WTC11 (cell line): ENCODE data around the gene UBE2J1. TPM values are rescaled to one million over a fixed set of nuclear protein-coding genes. Genes with fewer than 3 reads are reported as not detected.
A peak's percentile ranks its signal among the peaks of the same experiment; 100 is the strongest.

Experiments
- ATF3 ChIP-seq: sonication (generic); formaldehyde crosslinking; conservative IDR thresholded peaks from 2 replicates; pipeline ENCODE4 v1.8.1; 2022; ENCODE audit warnings: mild to moderate bottlenecking, missing genetic modification reagents
- E2F4 ChIP-seq: sonication (generic); formaldehyde crosslinking; IDR thresholded peaks from 2 replicates; pipeline ENCODE4 v1.8.1; 2022; ENCODE audit warnings: low read depth, mild to moderate bottlenecking, moderate library complexity, missing genetic modification reagents, borderline replicate concordance
- E2F5 ChIP-seq: sonication (generic); formaldehyde crosslinking; IDR thresholded peaks from 2 replicates; pipeline ENCODE4 v1.8.1; 2022; ENCODE audit warnings: mild to moderate bottlenecking, moderate library complexity, missing genetic modification reagents
- FOXP1 ChIP-seq: sonication (generic); formaldehyde crosslinking; IDR thresholded peaks from 2 replicates; pipeline ENCODE4 v1.8.0; 2022; ENCODE audit warnings: missing genetic modification reagents, mild to moderate bottlenecking, moderate library complexity, borderline replicate concordance
- JAZF1 ChIP-seq: fragments of 250-450 bp; sonication (Bioruptor Pico); IDR thresholded peaks from 2 replicates; pipeline ENCODE4 v1.9.0; 2021; ENCODE audit warnings: moderate library complexity, mild to moderate bottlenecking, inconsistent platforms
- NFATC4 ChIP-seq: fragments of 250-450 bp; sonication (Bioruptor Pico); IDR thresholded peaks from 2 replicates; pipeline ENCODE4 v1.9.0; 2021; ENCODE audit warnings: mild to moderate bottlenecking
- NR2C2 ChIP-seq: sonication (generic); formaldehyde crosslinking; IDR thresholded peaks from 2 replicates; pipeline ENCODE4 v1.8.0; 2022; ENCODE audit warnings: mild to moderate bottlenecking, missing genetic modification reagents
- NR3C1 ChIP-seq: sonication (generic); formaldehyde crosslinking; conservative IDR thresholded peaks from 2 replicates; pipeline ENCODE4 v1.8.1; 2023; ENCODE audit warnings: low read depth, mild to moderate bottlenecking, missing genetic modification reagents
- OVOL2 ChIP-seq: fragments of 250-450 bp; sonication (Bioruptor Pico); IDR thresholded peaks from 2 replicates; pipeline ENCODE4 v1.9.0; 2021; ENCODE audit warnings: mild to moderate bottlenecking, borderline replicate concordance
- RELA ChIP-seq: sonication (generic); formaldehyde crosslinking; IDR thresholded peaks from 2 replicates; pipeline ENCODE4 v1.8.1; 2022; ENCODE audit warnings: missing genetic modification reagents, mild to moderate bottlenecking, borderline replicate concordance
- SMAD3 ChIP-seq: sonication (generic); formaldehyde crosslinking; IDR thresholded peaks from 2 replicates; pipeline ENCODE4 v1.8.0; 2022; ENCODE audit warnings: missing genetic modification reagents, mild to moderate bottlenecking, borderline replicate concordance
- SOX15 ChIP-seq: fragments of 250-450 bp; sonication (Bioruptor Pico); IDR thresholded peaks from 2 replicates; pipeline ENCODE4 v1.9.0; 2021; ENCODE audit warnings: mild to moderate bottlenecking
- STAT6 ChIP-seq: sonication (generic); formaldehyde crosslinking; conservative IDR thresholded peaks from 2 replicates; pipeline ENCODE4 v1.8.1; 2023; ENCODE audit warnings: mild to moderate bottlenecking, low read depth, missing genetic modification reagents, moderate library complexity
- TEAD4 ChIP-seq: sonication (generic); formaldehyde crosslinking; IDR thresholded peaks from 2 replicates; pipeline ENCODE4 v1.8.0; 2022; ENCODE audit warnings: mild to moderate bottlenecking, missing genetic modification reagents
- ZNF121 ChIP-seq: sonication (generic); formaldehyde crosslinking; IDR thresholded peaks from 2 replicates; pipeline ENCODE4 v1.8.0; 2023; ENCODE audit warnings: missing genetic modification reagents
- ZNF263 ChIP-seq: sonication (generic); formaldehyde crosslinking; IDR thresholded peaks from 2 replicates; pipeline ENCODE4 v1.8.1; 2022; ENCODE audit warnings: low read depth, mild to moderate bottlenecking, moderate library complexity, missing genetic modification reagents
- ZNF317 ChIP-seq: sonication (generic); formaldehyde crosslinking; IDR thresholded peaks from 2 replicates; pipeline ENCODE4 v1.8.1; 2023; ENCODE audit warnings: low read depth, mild to moderate bottlenecking, moderate library complexity, missing genetic modification reagents, borderline replicate concordance
- ZNF423 ChIP-seq: fragments of 250-450 bp; sonication (Bioruptor Pico); IDR thresholded peaks from 2 replicates; pipeline ENCODE4 v2.1.2; 2022; ENCODE audit warnings: mild to moderate bottlenecking, moderate library complexity
- ZNF425 ChIP-seq: fragments of 250-450 bp; sonication (Bioruptor Pico); conservative IDR thresholded peaks from 2 replicates; pipeline ENCODE4 v1.9.0; 2021; ENCODE audit warnings: mild to moderate bottlenecking
- ZNF512 ChIP-seq: sonication (generic); formaldehyde crosslinking; IDR thresholded peaks from 2 replicates; pipeline ENCODE4 v1.8.1; 2022; ENCODE audit warnings: missing genetic modification reagents, borderline replicate concordance
- ZNF532 ChIP-seq: fragments of 250-450 bp; sonication (Bioruptor Pico); IDR thresholded peaks from 2 replicates; pipeline ENCODE4 v1.9.0; 2021; ENCODE audit warnings: mild to moderate bottlenecking, borderline replicate concordance
- ZSCAN18 ChIP-seq: fragments of 250-450 bp; sonication (Bioruptor Pico); IDR thresholded peaks from 2 replicates; pipeline ENCODE4 v2.1.2; 2022; ENCODE audit warnings: mild to moderate bottlenecking, moderate library complexity
- total RNA-seq: library from RNA; stranded (reverse); gene quantifications from 3 replicates; pipeline ENCODE4 v1.2.3, GENCODE V29; 2021

Gene UBE2J1
- total RNA-seq, 1 experiment from 2014 or later = 12.3 TPM

GRCh38 chr6:89352278-89353117, at the start of gene UBE2J1 (continued):
- 0 out of 2 replicates have a peak, but pooled peaks have one; percentile 30 for TF ChIP-seq ATF3 (CRISPR knock-in tag)
- peak; percentile 24; the same call in 1 of the 2 replicates for TF ChIP-seq RELA (CRISPR knock-in tag)
- TF ChIP-seq ZNF425 (CRISPR knock-in tag) = no peak
- TF ChIP-seq TEAD4 = peak; percentile 70; the same call in 1 of the 2 replicates
- 0 out of 2 replicates have a peak, but pooled peaks have one; percentile 9 for TF ChIP-seq SMAD3 (CRISPR knock-in tag)
- no peak for TF ChIP-seq ZNF263
- 0 out of 2 replicates have a peak, but pooled peaks have one; percentile 32 for TF ChIP-seq E2F5 (CRISPR knock-in tag)
- peak; percentile 38; the same call in 1 of the 2 replicates for TF ChIP-seq ZNF121
- TF ChIP-seq SOX15 = no peak
- peak; percentile 40; the same call in 1 of the 2 replicates for TF ChIP-seq FOXP1 (CRISPR knock-in tag)
- no peak for TF ChIP-seq ZNF317 (CRISPR knock-in tag)
- TF ChIP-seq OVOL2 = no peak
- no peak for TF ChIP-seq ZNF423 (CRISPR knock-in tag)
- TF ChIP-seq NR3C1 = no peak
- no peak for TF ChIP-seq NFATC4 (CRISPR knock-in tag)
- TF ChIP-seq STAT6 (CRISPR knock-in tag) = no peak
- no peak for TF ChIP-seq NR2C2 (CRISPR knock-in tag)
- TF ChIP-seq ZNF512 = no peak
- no peak for TF ChIP-seq ZSCAN18 (CRISPR knock-in tag)
- no peak for TF ChIP-seq ZNF532 (CRISPR knock-in tag)
- TF ChIP-seq JAZF1 = no peak
- TF ChIP-seq E2F4 (CRISPR knock-in tag) = no peak
